Thymus (tissue), 14 donors: Measurements from ENCODE around the gene TOM1L2. TPM values are rescaled to one million over a fixed set of nuclear protein-coding genes. Genes with fewer than 3 reads are reported as not detected.

ENCODE experiments used
- DNase-seq, 9 donors: peaks; one replicate each; pipeline ENCODE4 v3.0.0-alpha.2; 2013; ENCODE audit warnings: low spot score in 9 of 9, low read depth in 6 of 9, missing footprints in 1 of 9
- H3K27ac ChIP-seq, 2 donors: one replicate each; pipeline ENCODE4 v1.5.1; 2013; ENCODE audit warnings: control low read depth in 1 of 2, low read depth in 1 of 2, low read length in 1 of 2, mild to moderate bottlenecking in 1 of 2, moderate library complexity in 1 of 2
- H3K27me3 ChIP-seq, 2 donors: one replicate each; pipeline ENCODE4 v1.5.1; 2013; ENCODE audit warnings: low read length in 1 of 2; ENCODE audit not compliant: control insufficient read depth in 2 of 2, insufficient read depth in 1 of 2
- H3K36me3 ChIP-seq, 2 donors: one replicate each; pipeline ENCODE4 v1.5.1; 2013; ENCODE audit warnings: low read length in 1 of 2, mild to moderate bottlenecking in 1 of 2, moderate library complexity in 1 of 2; ENCODE audit not compliant: control insufficient read depth in 2 of 2, insufficient read depth in 2 of 2
- H3K4me1 ChIP-seq, 2 donors: one replicate each; pipeline ENCODE4 v1.5.1; 2013; ENCODE audit warnings: low read length in 2 of 2; ENCODE audit not compliant: control insufficient read depth in 2 of 2, insufficient read depth in 2 of 2
- H3K4me3 ChIP-seq, 2 donors: one replicate each; pipeline ENCODE4 v1.5.1; 2013; ENCODE audit warnings: low read length in 2 of 2, control low read depth in 1 of 2, mild to moderate bottlenecking in 1 of 2
- H3K9me3 ChIP-seq, 2 donors: one replicate each; pipeline ENCODE4 v1.5.1; 2013; ENCODE audit warnings: low read length in 1 of 2, mild to moderate bottlenecking in 1 of 2; ENCODE audit not compliant: control insufficient read depth in 2 of 2, insufficient read depth in 1 of 2
- WGBS: extraction: QIAGEN DNeasy Blood & Tissue Kit; methylation state at CpG from one replicate; pipeline ENCODE4 v1.1.7; 2013; 5-methylcytosine and 5-hydroxymethylcytosine counted together
- long read RNA-seq, 10 donors: transcript quantifications; one replicate each; lab custom pipeline, GENCODE V29; 2026
- polyA plus RNA-seq: library from polyadenylated mRNA; stranded (reverse); fragments of 200-250 nt; gene quantifications from one replicate; pipeline ENCODE4 v1.2.3, GENCODE V29; 2013
- total RNA-seq: library from RNA; stranded (reverse); fragments of 120-200 nt; gene quantifications from one replicate; pipeline ENCODE4 v1.2.4, GENCODE V29; 2013
- donor health status: healthy.

Gene TOM1L2
- total RNA-seq (6.6 TPM), polyA plus RNA-seq (17.5 TPM)
- long read RNA-seq, donor 1, result 0 reads
- long read RNA-seq, donor 2, result 0 reads
- long read RNA-seq, donor 3, partial matches to known transcripts, result 0 of 1 reads
- long read RNA-seq, donor 3, other reads (novel, unspliced or antisense), result 0 of 1 reads
- long read RNA-seq, donor 4, result 0 reads
- long read RNA-seq, donor 5, partial matches to known transcripts, result 0 of 4 reads
- long read RNA-seq, donor 5, other reads (novel, unspliced or antisense), result 0 of 4 reads
- long read RNA-seq, donor 6, partial matches to known transcripts, result 0 of 6 reads
- long read RNA-seq, donor 6, other reads (novel, unspliced or antisense), result 0 of 6 reads
- long read RNA-seq, donor 7, full-length matches to known transcripts, result 4 of 4 reads
- long read RNA-seq, donor 7, partial matches to known transcripts, result 0 of 4 reads
- long read RNA-seq, donor 7, other reads (novel, unspliced or antisense), result 0 of 4 reads
- long read RNA-seq, donor 8, result 0 reads
- long read RNA-seq, donor 9, partial matches to known transcripts, result 0 of 1 reads
- long read RNA-seq, donor 9, other reads (novel, unspliced or antisense), result 0 of 1 reads
- long read RNA-seq, donor 10, partial matches to known transcripts, result 0 of 2 reads
- long read RNA-seq, donor 10, other reads (novel, unspliced or antisense), result 0 of 2 reads

DNA sequence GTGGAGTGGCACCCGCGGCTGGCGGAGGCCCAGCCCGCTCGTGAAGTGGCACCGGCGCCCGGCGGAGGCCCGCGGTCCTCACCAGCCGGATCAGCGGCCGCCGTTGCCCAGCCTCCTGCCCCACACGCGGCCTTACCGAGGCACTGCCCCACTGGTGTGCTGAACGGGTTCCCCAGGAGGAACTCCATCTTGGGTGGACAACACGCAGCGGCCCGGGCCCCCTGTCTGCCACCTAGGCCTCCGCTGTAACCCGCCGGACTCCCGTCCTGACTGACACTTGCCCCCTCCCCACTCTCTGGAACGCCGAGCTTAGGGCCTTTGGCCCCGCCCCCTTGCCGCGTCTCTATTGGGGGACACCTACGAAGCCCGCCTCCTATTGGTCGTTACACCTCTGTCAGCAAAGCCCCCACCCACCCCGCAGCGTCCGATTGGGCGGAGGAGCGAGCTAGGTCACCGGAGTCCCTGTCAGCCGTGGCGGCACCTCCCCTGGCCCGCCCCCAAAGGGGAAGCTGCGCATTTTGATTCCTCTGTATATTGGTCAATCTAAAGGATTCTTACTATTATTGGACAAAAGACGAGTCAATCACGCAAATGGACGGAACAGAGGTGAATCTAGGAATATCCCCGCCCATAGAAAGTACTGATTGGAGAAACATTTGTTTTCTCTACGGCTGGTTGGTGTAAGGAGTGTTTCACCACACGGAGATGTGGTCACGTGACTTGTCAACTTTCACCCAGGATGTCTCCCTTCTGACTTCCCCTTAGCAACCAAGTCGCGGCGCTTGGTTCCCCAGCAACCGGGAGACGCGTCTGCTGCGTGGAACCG, at the start of gene TOM1L2, which contains the start of gene DRC3:
TOM1L2 (minus strand) TSS at position 275 of the 826 bp plus-strand sequence; CDS start at position 188, 87 bp downstream.
DRC3 (plus strand) TSS at position 737 of the 826 bp plus-strand sequence. CDS start 4,737 bp downstream, outside the sequence.
- peak; percentile 99 to 100 (median 100) for DNase-seq
- Histone ChIP-seq H3K27me3 (no peaks in the 10 kb centered on the region), H3K36me3 (no peaks in the 10 kb centered on the region), H3K27ac (peak within 1 kb of the TSS in 1 of 2 donors; percentile 64), H3K9me3 (no peaks in the 10 kb centered on the region), H3K4me1 (peaks cover 16% of the 10 kb centered on the region in 2 donors), H3K4me3 (peak within 1 kb of the TSS; percentile 73 to 88)
- WGBS, result under 1% methylated on average over 59 of the region's 59 CpGs

DNA sequence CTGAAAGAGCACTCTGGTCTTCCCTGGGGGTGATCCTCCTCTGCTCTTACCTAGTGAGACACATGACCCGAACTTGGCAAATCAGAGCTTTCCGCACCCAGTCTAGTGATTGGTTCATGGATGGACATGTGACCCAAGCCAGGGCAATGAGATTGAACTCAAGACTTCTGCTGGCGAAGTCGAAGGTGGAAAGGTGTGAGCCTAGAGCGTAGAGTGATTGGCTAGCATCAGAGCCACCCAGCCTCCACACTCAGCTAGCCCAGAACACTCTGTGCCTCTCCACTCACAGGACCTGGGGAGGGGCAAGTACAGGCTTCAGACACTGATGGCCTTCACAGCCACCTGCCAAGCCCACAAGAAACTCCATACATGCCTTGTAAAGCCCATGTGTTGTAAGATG, 49.2 kb upstream of the TOM1L2 start:
- over 99% methylated on average over 5 of the region's 5 CpGs for WGBS
- Histone ChIP-seq H3K4me3 (no peak overlapping the region), H3K27ac (no peak overlapping the region), H3K36me3 (peaks cover 34 to 41% of the 10 kb centered on the region in 2 donors), H3K4me1 (peaks cover 0 to 2% of the 10 kb centered on the region in 2 donors), H3K27me3 (no peaks in the 10 kb centered on the region), H3K9me3 (no peaks in the 10 kb centered on the region)
- no peak for DNase-seq

DNA sequence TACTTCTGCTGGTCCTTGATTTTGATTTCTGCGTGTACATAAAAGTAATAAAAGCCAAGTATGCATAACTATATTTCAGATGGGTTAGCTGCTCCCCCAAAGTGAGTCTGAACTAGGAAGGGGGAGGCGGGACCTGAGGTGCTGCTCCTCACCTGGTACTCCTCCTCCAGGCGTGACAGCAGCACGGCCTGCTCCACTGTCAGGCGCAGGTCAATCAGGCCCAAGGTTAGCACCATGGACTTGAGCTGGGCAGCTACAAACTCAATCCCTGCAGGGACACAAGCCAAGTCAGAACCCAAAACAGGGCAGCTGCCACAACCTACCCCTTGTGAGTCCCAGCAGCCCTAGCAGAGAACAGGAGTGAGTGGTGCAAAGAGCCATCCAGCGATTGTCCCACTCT, 48.8 kb upstream of the TOM1L2 start:
- Histone ChIP-seq H3K4me1 (peaks cover 0 to 2% of the 10 kb centered on the region in 2 donors), H3K36me3 (peaks cover 32 to 37% of the 10 kb centered on the region in 2 donors), H3K27me3 (no peaks in the 10 kb centered on the region), H3K27ac (no peak overlapping the region), H3K9me3 (no peaks in the 10 kb centered on the region), H3K4me3 (no peak overlapping the region)
- DNase-seq, result no peak
- WGBS, result 98% methylated on average over 6 of the region's 6 CpGs

DNA sequence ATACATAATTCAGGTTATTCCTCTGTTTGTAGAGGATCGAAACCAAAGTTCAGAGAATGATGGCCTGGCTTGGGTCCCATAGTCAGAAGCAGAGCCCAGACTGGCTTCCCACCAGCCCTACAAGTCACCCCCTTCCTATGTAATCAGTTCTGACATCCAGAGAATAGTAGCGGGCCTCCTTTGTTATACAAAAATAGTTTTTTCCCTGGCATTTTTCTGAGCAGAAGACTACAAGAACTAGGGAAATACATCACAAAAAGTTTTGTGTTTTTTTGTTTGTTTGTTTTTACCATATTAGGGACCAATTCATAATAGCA, 47.6 kb upstream of the TOM1L2 start:
- Histone ChIP-seq H3K27ac (no peak overlapping the region), H3K4me1 (no peaks in the 10 kb centered on the region), H3K36me3 (peaks cover 35 to 37% of the 10 kb centered on the region in 2 donors), H3K9me3 (no peaks in the 10 kb centered on the region), H3K27me3 (no peaks in the 10 kb centered on the region), H3K4me3 (no peak overlapping the region)
- no peak for DNase-seq
- 98% methylated on average over 2 of the region's 2 CpGs for WGBS

DNA sequence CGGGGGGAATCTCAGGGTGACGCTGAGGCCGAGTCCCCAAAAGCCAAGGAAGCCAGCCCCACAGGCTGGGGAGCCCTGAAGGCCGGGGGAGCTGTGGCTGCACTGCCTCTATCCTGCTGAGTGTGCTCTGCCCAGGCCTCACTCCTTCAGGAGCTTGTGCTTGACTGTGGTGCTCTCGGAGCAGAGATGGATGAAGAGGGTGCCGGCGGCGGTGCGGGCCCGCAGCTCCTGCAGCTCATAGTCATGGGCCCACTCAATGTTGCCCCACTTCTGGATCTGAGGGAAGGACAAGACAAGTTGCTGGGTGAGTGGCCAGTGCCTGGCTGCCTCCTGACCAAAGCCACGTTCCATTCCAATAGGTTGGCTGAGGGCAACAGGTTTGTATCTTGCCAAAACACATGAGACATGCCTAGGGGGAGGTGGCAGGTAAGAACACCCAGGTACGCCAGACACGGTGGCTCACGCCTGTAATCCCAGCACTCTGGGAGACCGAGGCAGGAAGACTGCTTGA, 46.3 kb upstream of the TOM1L2 start:
- H3K4me3 ChIP-seq, result no peak overlapping the region
- no peak overlapping the region for H3K27ac ChIP-seq
- H3K9me3 ChIP-seq, result no peaks in the 10 kb centered on the region
- no peaks in the 10 kb centered on the region for H3K27me3 ChIP-seq
- peaks cover 29 to 30% of the 10 kb centered on the region in 2 donors for H3K36me3 ChIP-seq
- no peak for DNase-seq
- H3K4me1 ChIP-seq, result no peaks in the 10 kb centered on the region
- WGBS, result 97% methylated on average over 15 of the region's 15 CpGs

DNA sequence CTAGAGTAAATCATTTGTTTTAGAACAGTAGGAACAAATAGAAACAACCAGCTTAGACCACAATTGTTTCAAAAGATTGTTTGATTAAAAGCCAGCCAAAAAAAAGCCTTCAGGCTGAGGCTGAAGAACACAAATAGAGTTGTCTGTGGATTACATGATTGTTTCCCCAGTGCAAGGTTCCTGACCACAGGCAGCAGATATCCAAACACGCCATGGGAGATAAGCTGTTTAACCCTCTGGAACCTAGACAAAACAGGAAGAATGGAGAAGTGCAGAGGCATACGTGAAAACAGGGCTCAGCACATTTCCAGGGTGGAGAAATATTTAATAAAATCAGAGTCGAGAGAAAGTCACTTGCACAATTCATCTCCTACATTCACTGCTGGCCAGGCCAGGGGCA, 45.8 kb upstream of the TOM1L2 start:
- Histone ChIP-seq H3K9me3 (no peaks in the 10 kb centered on the region), H3K36me3 (peaks cover 29 to 30% of the 10 kb centered on the region in 2 donors), H3K4me3 (no peak overlapping the region), H3K27me3 (no peaks in the 10 kb centered on the region), H3K4me1 (no peaks in the 10 kb centered on the region), H3K27ac (no peak overlapping the region)
- no peak for DNase-seq
- 90% methylated on average over 3 of the region's 3 CpGs for WGBS

DNA sequence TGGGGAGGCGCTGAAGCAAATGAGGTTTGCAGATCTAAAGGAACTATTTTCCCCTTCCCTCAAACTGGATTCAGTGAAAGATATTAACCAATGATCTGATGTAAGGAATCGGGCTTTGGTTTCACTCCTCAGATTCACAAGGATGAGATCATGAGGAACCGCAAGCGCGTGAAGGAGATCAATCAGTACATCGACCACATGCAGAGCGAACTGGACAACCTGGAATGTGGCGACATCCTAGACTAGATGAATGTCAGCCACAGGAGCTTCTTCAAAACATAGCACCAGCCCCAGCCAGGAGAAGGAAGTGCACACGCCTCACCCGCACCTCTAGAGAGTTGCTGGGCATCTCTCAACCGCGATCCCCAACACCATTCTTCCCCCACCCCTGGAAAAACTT, 44.2 kb upstream of the TOM1L2 start:
- Histone ChIP-seq H3K27ac (no peak overlapping the region), H3K27me3 (no peaks in the 10 kb centered on the region), H3K4me3 (no peak overlapping the region), H3K9me3 (no peaks in the 10 kb centered on the region), H3K36me3 (peaks cover 20 to 24% of the 10 kb centered on the region in 2 donors), H3K4me1 (no peaks in the 10 kb centered on the region)
- 97% methylated on average over 12 of the region's 12 CpGs for WGBS
- no peak for DNase-seq

DNA sequence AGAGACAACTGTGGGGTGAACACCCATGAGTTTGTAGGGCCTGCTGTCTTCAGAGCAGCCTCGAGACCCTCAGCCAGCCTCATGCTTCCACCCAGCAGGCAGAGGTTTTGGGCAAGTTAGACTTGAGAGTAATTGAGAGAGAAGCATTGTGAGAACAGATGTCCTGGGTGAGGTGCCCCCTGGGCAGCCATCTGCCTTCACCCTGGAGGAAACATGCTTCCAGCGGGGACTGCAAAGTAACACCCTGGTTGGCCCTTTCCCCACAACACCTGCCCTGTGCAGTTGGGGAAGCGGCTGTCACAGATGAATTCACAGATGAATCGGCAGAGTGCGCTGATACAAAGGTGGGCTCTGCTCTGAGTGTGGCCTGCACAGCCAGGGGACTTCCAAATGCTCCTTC, 43.4 kb upstream of the TOM1L2 start:
- Histone ChIP-seq H3K4me3 (no peak overlapping the region), H3K9me3 (no peaks in the 10 kb centered on the region), H3K36me3 (peaks cover 13 to 21% of the 10 kb centered on the region in 2 donors), H3K27me3 (no peaks in the 10 kb centered on the region), H3K4me1 (no peaks in the 10 kb centered on the region), H3K27ac (no peak overlapping the region)
- DNase-seq, result no peak
- WGBS, result 98% methylated on average over 5 of the region's 5 CpGs
